Panc1 (cell line): ENCODE data around the gene IL18. TPM values are rescaled to one million over a fixed set of nuclear protein-coding genes. Genes with fewer than 3 reads are reported as not detected.
"Not testable (repeated sequence)": the region's sequence is repeated elsewhere in the genome, so short reads cannot be mapped to it uniquely, and the experiment has no call there.

ENCODE experiments used
- ATAC-seq: fragments of 200-7000 bp; cut with Tn5 transposase; 2 replicates; pipeline ENCODE4 v1.9.1; 2020; ENCODE audit warnings: mild to moderate bottlenecking, moderate library complexity
- BruUV-seq: library from RNA; stranded (reverse); fragments of 400-500 nt; replicated peaks from 2 replicates; lab custom pipeline; 2021; lab: Mats Ljungman, UMichigan
- CTCF ChIA-PET: fragments of 300-600 bp; sonication (Branson Sonifier 250); formaldehyde crosslinking; loops from one replicate; lab custom pipeline; 2022; ENCODE audit warnings: antibody characterized with exemption; lab: Charles Lee
- POLR2A ChIA-PET: fragments of 300-600 bp; sonication (Branson Sonifier 250); formaldehyde crosslinking; loops from one replicate; lab custom pipeline; 2022; ENCODE audit warnings: antibody characterized with exemption; lab: Charles Lee
- DNase-seq: peaks from one replicate; pipeline ENCODE4 v3.0.0-alpha.2; 2010; ENCODE audit warnings: low read depth, low spot score
- H3K27ac ChIP-seq: 2 replicates; pipeline ENCODE4 v1.5.1; 2011; ENCODE audit warnings: mild to moderate bottlenecking, low read length, inconsistent platforms
- H3K27me3 ChIP-seq: fragments of 200-500 bp; sonication (Bioruptor generic); 2 replicates; pipeline ENCODE4 v1.6.0; 2014; ENCODE audit warnings: low read length, inconsistent platforms; ENCODE audit not compliant: control insufficient read depth, insufficient read depth
- H3K36me3 ChIP-seq: fragments of 200-500 bp; sonication (Bioruptor generic); 2 replicates; pipeline ENCODE4 v1.5.1; 2014; ENCODE audit warnings: inconsistent platforms, mild to moderate bottlenecking, low read length, moderate library complexity; ENCODE audit not compliant: control insufficient read depth, insufficient read depth
- H3K4me1 ChIP-seq: 2 replicates; pipeline ENCODE4 v1.5.1; 2011; ENCODE audit warnings: inconsistent platforms, mild to moderate bottlenecking, low read length, moderate library complexity; ENCODE audit not compliant: control insufficient read depth, insufficient read depth
- H3K4me3 ChIP-seq, 2 experiments: 2 replicates each; pipeline ENCODE4 v1.5.1; 2011 to 2012; ENCODE audit warnings: low read depth in 2 of 2, low read length in 2 of 2, mild to moderate bottlenecking in 2 of 2, inconsistent platforms in 1 of 2, moderate library complexity in 1 of 2
- H3K9me3 ChIP-seq: fragments of 200-500 bp; sonication (Bioruptor generic); 2 replicates; pipeline ENCODE4 v1.5.1; 2014; ENCODE audit warnings: low read depth, mild to moderate bottlenecking, inconsistent platforms, low read length, moderate library complexity; ENCODE audit not compliant: control insufficient read depth, insufficient read depth
- POLR2AphosphoS5 ChIP-seq: IDR thresholded peaks from 2 replicates; pipeline ENCODE4 v1.6.1; 2012; ENCODE audit warnings: mild to moderate bottlenecking, low read depth, low read length, moderate library complexity
- SIN3A ChIP-seq: IDR thresholded peaks from 2 replicates; pipeline ENCODE4 v1.6.1; 2012; ENCODE audit warnings: low read depth, mild to moderate bottlenecking, low read length, moderate library complexity, borderline replicate concordance; ENCODE audit not compliant: insufficient read depth
- TCF7L2 ChIP-seq: IDR thresholded peaks from 2 replicates; pipeline ENCODE4 v1.6.1; 2011; ENCODE audit warnings: mild to moderate bottlenecking, low read depth, low read length, inconsistent platforms
- in situ Hi-C: cut with HindIII; loops from 2 replicates; pipeline ENCODE4 v1.10.0; 2016; ENCODE audit warnings: low sequenced_read_pairs, low pct_unique_long_range_greater_than_20kb
- intact Hi-C: fragments of 100-400 bp; cut with micrococcal nuclease; formaldehyde crosslinking; loops from one replicate; pipeline ENCODE4 v1.10.0; 2022; ENCODE audit not compliant: unreplicated experiment
- total RNA-seq: library from RNA; stranded (reverse); gene quantifications from one replicate; pipeline ENCODE4 v1.2.1, GENCODE V29; 2021; ENCODE audit not compliant: unreplicated experiment
- TF ChIP-seq, protein P1 (sequence below): fragments of 450-650 bp; IDR thresholded peaks from 2 replicates; pipeline ENCODE4 v1.5.1; 2017; ENCODE audit warnings: mild to moderate bottlenecking
- TF ChIP-seq, protein P2 (sequence below), 2 experiments: IDR thresholded peaks; 2 replicates each; pipeline ENCODE4 v1.6.1; 2011 to 2012; ENCODE audit warnings: low read depth in 2 of 2, control low read depth in 1 of 2, low read length in 1 of 2, mild to moderate bottlenecking in 1 of 2, moderate library complexity in 1 of 2; ENCODE audit not compliant: insufficient read depth in 1 of 2

The IL18 gene
- total RNA-seq, 1 experiment from 2014 or later, result 22.5 TPM

DNA sequence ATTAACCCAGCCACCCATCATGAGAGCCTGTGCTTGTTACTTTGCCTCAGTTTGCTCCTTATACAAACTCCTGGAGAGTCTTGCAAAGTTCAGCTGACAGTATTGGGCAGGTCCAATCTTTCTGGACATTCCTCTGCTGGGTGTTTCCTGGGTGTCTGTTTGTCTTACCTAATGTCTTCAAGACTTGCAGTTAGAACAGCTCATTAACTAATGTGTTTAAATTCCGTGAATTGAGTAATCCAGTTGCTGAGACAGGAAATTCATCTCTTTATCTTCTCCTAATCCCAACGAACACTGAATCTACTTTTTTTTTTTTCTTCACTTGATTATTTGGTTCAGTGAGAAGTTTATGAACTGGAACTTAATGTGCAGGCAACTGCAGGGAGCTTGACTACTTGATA, 32.1 kb upstream of the IL18 start:
- no peak overlapping the region for H3K4me3 ChIP-seq
- DNase-seq (no peak), ATAC-seq (no peak)
- intact Hi-C loops (no loop called here), in situ Hi-C loops (no loop called here)
- no peaks in the 10 kb centered on the region for H3K4me1 ChIP-seq
- no peaks in the 10 kb centered on the region for H3K9me3 ChIP-seq
- BruUV-seq, result no TSS peak
- no peak for TF ChIP-seq TCF7L2
- TF ChIP-seq, protein P1, sequence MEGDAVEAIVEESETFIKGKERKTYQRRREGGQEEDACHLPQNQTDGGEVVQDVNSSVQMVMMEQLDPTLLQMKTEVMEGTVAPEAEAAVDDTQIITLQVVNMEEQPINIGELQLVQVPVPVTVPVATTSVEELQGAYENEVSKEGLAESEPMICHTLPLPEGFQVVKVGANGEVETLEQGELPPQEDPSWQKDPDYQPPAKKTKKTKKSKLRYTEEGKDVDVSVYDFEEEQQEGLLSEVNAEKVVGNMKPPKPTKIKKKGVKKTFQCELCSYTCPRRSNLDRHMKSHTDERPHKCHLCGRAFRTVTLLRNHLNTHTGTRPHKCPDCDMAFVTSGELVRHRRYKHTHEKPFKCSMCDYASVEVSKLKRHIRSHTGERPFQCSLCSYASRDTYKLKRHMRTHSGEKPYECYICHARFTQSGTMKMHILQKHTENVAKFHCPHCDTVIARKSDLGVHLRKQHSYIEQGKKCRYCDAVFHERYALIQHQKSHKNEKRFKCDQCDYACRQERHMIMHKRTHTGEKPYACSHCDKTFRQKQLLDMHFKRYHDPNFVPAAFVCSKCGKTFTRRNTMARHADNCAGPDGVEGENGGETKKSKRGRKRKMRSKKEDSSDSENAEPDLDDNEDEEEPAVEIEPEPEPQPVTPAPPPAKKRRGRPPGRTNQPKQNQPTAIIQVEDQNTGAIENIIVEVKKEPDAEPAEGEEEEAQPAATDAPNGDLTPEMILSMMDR, result no peak
- TF ChIP-seq SIN3A, result no peak
- TF ChIP-seq POLR2AphosphoS5, result no peak
- TF ChIP-seq, protein P2, sequence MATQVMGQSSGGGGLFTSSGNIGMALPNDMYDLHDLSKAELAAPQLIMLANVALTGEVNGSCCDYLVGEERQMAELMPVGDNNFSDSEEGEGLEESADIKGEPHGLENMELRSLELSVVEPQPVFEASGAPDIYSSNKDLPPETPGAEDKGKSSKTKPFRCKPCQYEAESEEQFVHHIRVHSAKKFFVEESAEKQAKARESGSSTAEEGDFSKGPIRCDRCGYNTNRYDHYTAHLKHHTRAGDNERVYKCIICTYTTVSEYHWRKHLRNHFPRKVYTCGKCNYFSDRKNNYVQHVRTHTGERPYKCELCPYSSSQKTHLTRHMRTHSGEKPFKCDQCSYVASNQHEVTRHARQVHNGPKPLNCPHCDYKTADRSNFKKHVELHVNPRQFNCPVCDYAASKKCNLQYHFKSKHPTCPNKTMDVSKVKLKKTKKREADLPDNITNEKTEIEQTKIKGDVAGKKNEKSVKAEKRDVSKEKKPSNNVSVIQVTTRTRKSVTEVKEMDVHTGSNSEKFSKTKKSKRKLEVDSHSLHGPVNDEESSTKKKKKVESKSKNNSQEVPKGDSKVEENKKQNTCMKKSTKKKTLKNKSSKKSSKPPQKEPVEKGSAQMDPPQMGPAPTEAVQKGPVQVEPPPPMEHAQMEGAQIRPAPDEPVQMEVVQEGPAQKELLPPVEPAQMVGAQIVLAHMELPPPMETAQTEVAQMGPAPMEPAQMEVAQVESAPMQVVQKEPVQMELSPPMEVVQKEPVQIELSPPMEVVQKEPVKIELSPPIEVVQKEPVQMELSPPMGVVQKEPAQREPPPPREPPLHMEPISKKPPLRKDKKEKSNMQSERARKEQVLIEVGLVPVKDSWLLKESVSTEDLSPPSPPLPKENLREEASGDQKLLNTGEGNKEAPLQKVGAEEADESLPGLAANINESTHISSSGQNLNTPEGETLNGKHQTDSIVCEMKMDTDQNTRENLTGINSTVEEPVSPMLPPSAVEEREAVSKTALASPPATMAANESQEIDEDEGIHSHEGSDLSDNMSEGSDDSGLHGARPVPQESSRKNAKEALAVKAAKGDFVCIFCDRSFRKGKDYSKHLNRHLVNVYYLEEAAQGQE (IDR thresholded peaks at IDR 0.05; ENCODE audit: insufficient read depth in 1 of 2, low read depth in 2 of 2, low read length in 1 of 2), result no peak
- H3K27ac ChIP-seq, result no peak overlapping the region
- POLR2A ChIA-PET, result no interaction called here
- CTCF ChIA-PET, result no interaction called here
- no peaks in the 10 kb centered on the region for H3K36me3 ChIP-seq
- no peaks in the 10 kb centered on the region for H3K27me3 ChIP-seq

DNA sequence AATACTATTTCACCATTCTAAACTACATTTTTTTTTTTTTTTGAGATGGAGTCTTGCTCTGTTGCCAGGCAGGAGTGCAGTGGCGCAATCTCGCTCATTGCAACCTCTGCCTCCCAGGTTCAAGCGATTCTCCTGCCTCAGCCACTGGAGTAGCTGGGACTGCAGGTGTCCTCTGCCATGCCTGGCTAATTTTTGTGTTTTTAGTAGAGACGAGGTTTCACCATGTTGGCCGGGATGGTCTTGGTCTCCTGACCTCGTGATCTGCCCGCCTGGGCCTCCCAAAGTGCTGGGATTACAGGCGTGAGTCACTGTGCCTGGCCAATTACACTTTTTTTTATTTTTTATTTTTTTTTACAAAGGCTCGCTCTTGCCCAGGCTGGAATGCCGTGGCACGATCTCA, 31.2 kb upstream of the IL18 start:
- BruUV-seq, POLR2A ChIA-PET, in situ Hi-C loops, H3K9me3 ChIP-seq, CTCF ChIA-PET, H3K36me3 ChIP-seq, H3K4me1 ChIP-seq, DNase-seq, ATAC-seq, H3K4me3 ChIP-seq, H3K27me3 ChIP-seq, intact Hi-C loops, H3K27ac ChIP-seq: not testable (repeated sequence)

DNA sequence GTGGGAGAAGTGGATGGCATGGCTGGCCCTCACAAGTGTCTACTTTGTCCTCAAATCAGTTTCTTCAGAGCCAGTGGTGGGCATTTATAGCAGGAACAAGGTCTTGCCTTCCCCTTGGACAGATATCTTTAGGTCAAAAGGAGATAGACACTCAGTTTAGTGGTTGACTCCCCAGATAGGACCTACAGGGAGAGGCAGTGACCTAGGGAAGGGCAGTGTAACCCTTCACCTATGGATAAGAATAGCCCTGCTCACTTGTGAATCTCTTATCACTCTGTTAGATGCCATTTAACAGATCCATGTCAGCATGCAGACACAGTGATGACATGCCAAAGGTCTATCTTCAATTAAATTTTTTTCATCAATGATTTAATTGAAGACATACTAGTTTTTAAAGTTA, 22.4 kb upstream of the IL18 start:
- no peak for DNase-seq
- ChIA-PET CTCF (no interaction called here), POLR2A (no interaction called here)
- intact Hi-C loops, result no loop called here
- no peaks in the 10 kb centered on the region for H3K27me3 ChIP-seq
- no peaks in the 10 kb centered on the region for H3K9me3 ChIP-seq
- H3K4me3 ChIP-seq, result no peak overlapping the region
- ATAC-seq, result no peak
- no peak overlapping the region for H3K27ac ChIP-seq
- TF ChIP-seq TCF7L2 (no peak), POLR2AphosphoS5 (no peak), SIN3A (no peak)
- no peaks in the 10 kb centered on the region for H3K36me3 ChIP-seq
- in situ Hi-C loops, result no loop called here
- no peaks in the 10 kb centered on the region for H3K4me1 ChIP-seq
- BruUV-seq, result no TSS peak
